ENCODE measurements around the gene SSTR1.

The SSTR1 gene

DNA sequence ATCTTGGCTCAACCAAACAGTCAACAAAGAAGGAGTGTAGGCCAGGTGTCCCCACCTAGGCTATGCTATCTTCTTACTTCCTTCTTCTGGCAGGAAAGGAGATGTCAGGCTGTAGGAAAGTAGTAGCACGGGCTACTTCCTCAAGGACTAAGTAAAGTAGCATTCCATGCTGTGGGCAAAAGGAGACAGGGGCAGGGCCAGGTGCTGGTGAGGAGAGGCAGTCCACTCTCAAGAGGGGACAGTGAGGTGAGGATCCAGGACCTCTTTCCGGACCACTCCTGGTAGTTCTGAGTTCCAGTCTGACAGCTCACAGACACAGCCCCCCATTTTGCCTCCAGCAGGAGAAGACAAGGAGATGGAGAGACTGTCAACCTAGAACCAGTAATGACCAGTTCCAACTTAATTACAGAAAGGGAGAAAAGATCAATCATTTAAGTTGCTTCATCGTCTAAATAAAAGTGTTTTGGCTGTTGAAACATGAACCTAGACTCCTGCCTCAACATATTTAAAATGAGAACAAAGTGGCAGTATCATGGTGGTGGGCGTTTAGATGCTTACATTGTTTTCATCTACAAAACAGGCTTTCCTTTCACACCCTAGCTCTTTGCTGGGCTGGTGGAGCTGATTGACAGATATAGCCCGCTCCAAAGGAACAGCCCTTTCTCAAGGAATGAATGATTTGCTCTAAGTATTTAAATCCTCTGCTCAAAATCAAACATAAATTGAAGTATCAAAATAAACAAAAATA lies 5.1 kb upstream of the SSTR1 start:
- no peak for DNase-seq (ENCODE audit: low read depth)

DNA sequence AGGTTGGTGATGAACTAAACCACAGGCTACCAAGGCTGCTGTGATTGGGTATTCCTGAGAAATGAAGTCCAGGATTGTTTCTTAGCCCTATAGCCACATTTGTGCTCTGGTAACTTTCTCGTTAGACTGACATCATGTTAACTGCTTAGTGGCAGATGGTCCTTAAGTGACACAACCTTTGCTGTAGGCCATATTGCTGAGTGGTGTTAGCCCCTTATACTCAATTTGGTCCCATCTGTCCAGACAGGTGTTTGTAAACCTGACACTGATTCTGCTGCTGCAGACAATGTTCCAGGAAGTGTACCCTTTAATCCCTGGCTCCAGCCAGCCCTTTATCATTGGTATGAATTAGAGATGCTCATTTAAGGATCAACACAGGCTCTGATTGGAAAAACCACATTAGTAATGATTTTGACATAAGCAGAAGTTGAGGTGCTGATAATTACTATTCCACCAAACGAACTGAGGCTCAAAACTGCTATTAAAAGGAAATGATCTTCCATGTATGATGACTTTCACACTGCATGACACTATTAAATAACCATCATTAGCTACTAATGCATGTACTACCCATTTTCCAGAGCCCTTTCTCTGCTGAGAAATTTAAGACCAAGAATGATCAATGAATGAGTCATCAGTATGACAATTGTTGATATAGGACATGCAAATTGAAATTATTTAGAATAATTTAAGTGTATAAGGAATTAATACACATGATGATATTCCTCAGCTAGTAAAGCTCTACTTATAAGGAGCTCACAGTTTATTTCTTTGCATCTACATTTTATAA lies 3.6 kb upstream of the SSTR1 start:
- no peak for DNase-seq (ENCODE audit: low read depth)

DNA sequence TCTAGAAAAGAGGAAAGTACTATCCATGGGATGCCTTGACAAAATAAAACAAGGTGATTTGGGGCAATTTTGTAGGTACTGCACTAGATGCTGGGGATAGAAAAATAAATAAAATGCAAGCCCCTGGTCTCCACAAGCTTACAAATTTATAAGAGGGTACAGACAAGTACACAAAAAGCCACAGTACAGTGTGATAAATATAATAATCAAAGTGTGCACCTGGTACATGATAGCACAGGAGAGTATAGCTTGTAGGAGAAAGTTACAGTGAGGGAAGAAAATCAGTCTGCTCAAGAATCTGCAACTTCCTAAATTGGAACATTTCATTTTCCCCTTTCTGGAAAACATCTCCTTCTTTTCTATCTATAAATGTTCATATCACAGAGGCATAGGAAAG lies 3.0 kb upstream of the SSTR1 start:
- no peak for DNase-seq (ENCODE audit: low read depth)

DNA sequence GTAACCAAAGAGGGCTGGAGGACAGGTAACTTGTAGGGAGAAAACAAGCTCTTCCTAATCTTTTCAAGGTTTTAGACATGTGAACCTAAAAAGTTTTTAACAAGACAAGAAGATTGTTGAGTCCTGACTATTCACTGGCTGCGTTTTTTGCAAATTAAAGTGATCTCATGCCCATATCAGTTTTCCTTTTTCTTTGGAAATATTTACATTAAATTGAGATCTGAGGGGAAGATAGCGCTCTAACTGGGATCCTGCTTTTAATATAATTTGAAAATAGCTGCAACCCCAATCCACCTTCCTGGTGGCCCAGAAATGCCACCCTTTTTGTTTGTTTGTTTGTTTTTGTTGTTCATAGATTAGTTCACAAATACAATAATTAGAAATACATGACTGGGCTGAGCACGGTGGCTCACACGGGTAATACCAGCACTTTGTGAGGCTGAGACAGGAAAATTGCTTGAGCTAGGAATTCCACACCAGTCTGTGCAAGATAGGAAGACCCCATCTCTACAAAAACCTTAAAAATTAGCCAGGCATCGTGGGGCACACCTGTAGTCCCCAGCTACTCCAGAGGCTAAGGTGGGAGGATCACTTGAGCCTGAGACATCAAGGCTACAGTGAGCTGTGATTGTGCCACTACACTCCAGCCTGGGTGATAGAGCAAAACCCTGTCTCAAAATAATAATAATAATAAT lies 2.4 kb upstream of the SSTR1 start:
- DNase-seq (ENCODE audit: low read depth): no peak

DNA sequence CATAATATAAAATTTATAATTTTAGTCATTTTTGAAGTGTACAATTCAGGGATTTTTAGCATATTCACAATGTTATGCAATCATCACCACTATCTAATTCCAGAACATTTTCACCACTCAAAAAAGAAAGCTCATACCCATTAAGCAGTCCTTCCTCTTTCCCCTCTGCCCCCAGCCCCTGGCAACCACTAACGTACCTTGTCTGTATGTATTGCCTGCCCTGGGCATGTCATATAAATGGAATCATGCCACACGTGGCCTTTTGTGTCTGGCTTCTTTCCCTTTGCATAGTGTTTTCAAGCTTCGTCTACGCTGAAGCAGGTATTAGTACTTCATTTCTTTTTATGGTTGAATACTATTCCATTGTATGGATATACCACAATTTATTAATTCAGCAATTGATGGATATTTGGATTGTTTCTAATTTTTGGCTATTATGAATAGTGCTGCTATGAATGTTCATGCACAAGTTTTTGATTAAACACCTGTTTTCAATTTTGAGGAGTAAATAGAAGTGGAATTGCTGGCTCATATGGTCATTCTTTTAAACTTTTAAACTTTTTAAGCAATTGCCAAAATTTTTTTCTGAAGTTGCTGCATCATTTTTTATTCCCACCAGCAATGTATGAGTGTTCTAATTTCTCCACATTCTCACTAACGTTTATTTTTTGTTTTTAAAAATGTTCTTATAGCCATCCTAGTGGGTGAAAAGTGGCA lies 1.6 kb upstream of the SSTR1 start:
- DNase-seq (ENCODE audit: low read depth): no peak

DNA sequence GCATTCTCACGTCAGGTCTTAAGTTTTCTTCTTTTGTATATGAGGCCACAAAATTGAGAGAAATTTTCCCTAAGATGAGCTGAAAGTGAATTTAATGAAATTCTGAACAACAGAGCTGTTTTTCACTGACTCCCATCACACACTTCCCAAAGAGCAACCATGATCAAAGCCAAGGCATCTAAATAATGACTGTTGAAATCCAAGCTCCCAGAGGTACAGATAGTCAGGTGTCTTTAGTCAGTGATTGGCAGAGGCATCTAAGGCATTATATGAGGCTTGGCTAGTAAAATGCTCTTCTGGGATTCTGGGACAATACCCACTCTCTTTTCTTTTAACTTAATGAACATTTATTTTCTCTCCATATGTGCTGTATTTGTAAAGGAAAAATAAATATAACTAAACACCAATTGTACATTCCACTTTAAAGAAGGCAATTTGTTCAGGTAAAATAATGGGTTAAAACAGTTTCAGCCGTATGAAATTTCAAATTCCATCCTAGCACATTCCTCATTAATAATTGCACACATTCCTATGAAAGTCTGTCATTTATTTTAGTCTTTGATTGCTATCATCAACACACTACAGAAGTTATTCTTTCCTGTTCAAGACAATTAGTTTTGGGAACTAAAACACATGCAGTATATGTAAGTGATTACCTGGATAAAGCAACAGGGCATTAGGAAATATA lies 871 bp upstream of the SSTR1 start:
- no peak for DNase-seq (ENCODE audit: low read depth)

DNA sequence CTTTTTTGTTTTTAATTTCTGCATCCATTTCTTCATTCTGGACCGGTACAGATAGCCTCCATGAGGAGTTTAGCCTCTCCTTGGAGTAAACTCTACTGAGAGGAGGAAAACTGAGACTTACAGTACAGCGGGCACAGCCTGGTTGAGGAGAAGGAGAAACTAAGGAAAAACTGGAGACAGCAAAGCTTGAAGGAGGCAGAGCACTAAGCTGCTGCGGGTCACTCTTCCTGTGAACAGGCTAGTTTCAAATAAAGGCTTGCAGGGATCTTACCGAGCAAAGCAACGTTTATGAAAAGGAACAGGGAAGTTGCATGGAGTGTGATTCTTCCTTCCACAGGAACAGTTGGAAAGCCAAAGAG lies 348 bp upstream of the SSTR1 start:
- no peak for DNase-seq (ENCODE audit: low read depth)

DNA sequence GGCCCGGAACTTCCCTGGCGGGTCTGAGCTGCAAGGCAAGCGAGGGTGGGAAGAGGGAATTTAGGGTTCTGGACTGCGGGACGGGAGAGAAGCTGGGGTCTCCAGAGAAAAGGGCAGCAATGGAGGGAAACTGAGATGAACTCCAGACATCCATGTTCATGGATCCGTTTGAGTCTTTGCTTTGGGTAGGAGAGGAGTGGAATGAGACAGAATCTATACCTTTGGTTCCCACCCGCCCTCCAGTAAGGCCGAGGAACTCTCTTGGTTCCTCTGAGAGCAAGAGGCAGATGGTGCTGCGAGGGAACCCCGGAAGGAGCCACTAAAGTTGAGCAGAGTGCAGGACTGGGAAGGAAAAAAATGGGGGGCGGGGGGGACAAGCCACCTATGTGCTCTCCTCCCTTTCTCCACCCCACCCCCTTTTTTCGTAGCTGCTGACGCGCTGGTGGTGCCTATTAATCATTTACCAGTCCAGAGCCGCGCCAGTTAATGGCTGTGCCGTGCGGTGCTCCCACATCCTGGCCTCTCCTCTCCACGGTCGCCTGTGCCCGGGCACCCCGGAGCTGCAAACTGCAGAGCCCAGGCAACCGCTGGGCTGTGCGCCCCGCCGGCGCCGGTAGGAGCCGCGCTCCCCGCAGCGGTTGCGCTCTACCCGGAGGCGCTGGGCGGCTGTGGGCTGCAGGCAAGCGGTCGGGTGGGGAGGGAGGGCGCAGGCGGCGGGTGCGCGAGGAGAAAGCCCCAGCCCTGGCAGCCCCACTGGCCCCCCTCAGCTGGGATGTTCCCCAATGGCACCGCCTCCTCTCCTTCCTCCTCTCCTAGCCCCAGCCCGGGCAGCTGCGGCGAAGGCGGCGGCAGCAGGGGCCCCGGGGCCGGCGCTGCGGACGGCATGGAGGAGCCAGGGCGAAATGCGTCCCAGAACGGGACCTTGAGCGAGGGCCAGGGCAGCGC lies 1.2 kb downstream of the SSTR1 start:
- DNase-seq (ENCODE audit: low read depth): no peak

DNA sequence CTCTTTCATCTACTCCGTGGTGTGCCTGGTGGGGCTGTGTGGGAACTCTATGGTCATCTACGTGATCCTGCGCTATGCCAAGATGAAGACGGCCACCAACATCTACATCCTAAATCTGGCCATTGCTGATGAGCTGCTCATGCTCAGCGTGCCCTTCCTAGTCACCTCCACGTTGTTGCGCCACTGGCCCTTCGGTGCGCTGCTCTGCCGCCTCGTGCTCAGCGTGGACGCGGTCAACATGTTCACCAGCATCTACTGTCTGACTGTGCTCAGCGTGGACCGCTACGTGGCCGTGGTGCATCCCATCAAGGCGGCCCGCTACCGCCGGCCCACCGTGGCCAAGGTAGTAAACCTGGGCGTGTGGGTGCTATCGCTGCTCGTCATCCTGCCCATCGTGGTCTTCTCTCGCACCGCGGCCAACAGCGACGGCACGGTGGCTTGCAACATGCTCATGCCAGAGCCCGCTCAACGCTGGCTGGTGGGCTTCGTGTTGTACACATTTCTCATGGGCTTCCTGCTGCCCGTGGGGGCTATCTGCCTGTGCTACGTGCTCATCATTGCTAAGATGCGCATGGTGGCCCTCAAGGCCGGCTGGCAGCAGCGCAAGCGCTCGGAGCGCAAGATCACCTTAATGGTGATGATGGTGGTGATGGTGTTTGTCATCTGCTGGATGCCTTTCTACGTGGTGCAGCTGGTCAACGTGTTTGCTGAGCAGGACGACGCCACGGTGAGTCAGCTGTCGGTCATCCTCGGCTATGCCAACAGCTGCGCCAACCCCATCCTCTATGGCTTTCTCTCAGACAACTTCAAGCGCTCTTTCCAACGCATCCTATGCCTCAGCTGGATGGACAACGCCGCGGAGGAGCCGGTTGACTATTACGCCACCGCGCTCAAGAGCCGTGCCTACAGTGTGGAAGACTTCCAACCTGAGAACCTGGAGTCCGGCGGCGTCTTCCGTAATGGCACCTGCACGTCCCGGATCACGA lies 2.2 kb downstream of the SSTR1 start:
- no peak for DNase-seq (ENCODE audit: low read depth)

DNA sequence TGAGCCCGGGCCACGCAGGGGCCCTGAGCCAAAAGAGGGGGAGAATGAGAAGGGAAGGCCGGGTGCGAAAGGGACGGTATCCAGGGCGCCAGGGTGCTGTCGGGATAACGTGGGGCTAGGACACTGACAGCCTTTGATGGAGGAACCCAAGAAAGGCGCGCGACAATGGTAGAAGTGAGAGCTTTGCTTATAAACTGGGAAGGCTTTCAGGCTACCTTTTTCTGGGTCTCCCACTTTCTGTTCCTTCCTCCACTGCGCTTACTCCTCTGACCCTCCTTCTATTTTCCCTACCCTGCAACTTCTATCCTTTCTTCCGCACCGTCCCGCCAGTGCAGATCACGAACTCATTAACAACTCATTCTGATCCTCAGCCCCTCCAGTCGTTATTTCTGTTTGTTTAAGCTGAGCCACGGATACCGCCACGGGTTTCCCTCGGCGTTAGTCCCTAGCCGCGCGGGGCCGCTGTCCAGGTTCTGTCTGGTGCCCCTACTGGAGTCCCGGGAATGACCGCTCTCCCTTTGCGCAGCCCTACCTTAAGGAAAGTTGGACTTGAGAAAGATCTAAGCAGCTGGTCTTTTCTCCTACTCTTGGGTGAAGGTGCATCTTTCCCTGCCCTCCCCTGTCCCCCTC lies 3.0 kb downstream of the SSTR1 start:
- no peak for DNase-seq (ENCODE audit: low read depth)

DNA sequence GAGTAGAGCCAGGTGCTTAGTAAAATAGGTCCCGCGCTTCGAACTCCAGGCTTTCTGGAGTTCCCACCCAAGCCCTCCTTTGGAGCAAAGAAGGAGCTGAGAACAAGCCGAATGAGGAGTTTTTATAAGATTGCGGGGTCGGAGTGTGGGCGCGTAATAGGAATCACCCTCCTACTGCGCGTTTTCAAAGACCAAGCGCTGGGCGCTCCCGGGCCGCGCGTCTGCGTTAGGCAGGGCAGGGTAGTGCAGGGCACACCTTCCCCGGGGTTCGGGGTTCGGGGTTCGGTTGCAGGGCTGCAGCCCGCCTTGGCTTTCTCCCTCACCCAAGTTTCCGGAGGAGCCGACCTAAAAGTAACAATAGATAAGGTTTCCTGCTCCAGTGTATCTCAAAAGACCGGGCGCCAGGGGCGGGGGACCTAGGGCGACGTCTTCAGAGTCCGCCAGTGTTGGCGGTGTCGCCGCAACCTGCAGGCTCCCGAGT lies 3.6 kb downstream of the SSTR1 start:
- no peak for DNase-seq (ENCODE audit: low read depth)

DNA sequence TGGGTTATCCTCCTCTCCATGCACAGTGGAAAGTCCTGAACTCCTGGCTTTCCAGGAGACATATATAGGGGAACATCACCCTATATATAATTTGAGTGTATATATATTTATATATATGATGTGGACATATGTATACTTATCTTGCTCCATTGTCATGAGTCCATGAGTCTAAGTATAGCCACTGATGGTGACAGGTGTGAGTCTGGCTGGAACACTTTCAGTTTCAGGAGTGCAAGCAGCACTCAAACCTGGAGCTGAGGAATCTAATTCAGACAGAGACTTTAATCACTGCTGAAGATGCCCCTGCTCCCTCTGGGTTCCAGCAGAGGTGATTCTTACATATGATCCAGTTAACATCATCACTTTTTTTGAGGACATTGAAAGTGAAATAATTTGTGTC lies 4.4 kb downstream of the SSTR1 start:
- DNase-seq (ENCODE audit: low read depth): no peak

DNA sequence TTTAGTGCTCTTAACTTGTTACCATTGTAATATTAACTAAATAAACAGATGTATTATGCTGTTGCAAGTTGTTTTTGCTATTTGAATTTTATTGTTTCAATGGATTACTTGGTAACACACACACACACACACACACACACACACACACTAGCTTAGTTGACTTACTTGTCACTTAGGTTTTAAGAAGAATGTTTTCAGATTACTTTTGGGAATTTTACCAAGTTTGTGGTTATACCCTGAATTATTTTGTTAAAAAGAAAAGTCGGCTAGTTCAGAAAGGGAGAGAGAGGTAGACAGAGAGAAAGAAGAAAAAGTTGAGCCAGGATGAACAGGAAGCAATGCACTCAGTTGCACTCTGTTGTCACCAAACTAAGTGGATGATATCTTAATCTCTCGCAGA lies 5.3 kb downstream of the SSTR1 start:
- no peak for DNase-seq (ENCODE audit: low read depth)

DNA sequence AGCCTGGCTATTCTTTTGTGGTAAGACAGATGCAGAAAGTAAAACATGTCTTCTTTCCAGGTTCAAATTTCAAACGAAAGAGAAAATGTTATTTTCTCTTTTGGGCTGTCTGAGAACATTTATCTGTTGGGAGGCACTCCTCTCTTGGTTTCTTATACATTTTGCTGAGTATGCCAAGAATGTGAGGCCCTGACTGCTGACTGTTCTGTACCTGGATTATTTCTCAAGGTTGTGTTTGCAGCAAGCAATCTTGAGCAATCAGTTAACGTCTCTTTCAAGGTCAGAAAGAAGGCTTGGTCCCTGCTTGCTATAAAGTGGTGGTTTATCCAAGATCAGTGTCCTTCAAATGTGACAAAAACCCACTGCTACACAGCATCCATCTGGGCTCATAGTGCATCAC lies 9.8 kb downstream of the SSTR1 start:
- no peak for DNase-seq (ENCODE audit: low read depth)

DNA sequence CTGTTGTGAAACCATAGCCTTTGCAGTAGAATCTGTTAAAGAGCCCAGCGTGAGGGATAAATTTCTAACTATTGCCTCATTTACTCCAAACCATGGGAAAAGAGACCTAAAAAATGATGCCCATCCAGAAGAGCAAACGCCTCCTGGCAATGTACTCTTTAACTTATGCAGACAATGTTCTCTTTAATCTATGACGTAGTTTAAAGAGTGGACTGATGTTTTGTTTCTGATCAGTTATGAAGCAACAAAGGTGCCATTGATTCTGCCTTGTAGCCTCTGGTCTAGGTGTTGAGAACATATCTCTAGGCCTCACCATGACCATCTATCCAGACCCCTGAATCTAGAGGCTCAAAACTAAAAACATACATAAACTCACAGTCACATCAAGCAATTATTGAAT lies 13.4 kb downstream of the SSTR1 start:
- no peak for DNase-seq (ENCODE audit: low read depth)

DNA sequence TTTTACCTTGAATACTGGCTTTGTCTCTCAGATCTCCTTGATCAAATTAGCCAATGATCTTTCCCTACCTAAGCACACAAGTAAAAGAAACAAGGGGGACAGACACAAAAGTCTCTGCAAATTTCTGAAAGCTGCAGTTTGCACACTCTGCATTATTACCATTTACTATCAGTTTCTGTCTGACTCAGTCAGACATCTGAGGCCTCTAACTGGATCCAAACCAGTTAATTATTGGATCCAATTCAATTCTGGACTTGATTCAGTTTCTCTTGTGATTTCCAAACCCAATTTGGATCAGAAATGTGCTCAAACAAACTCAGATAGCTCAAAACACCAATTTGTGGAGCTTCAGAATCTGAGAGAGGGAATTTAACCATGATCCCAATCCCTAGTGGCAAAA lies 16.6 kb downstream of the SSTR1 start:
- no peak for DNase-seq (ENCODE audit: low read depth)

DNA sequence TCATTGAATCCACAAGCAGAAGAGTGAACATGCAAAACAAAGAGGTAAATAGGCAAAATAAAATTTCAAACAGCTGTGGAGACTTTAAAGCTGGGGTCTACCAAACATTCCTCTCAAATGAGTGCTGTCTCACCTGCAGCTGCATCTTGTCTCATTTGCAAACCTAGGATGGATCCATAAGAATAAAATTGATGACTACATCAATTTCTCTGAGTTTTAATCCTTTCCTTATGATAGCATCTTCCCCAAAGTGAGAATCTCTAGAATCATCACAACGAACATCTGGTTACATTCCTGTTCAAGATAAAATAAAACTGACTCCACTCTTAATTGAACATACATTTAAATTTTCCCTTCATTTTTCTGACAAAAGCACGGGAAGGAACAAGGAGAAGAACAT lies 18.2 kb downstream of the SSTR1 start:
- DNase-seq (ENCODE audit: low read depth): no peak

DNA sequence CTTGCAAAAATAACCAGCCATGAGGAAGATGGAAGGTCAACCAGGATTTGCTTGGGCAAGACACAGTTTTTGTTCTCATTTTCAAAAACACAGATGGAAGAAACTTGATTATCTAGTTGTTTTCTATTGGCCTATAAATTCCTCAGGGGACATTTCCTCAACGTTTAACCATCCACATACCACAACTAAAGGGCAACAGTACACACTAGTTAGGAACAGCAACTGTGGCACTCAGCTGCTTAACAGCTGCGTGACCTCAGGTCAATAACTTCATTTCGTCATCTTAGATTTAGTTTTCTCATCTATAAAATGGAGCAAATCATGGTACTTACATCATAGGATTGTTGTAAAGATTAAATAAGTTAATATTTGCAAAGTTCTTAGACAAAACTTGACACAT lies 18.7 kb downstream of the SSTR1 start:
- no peak for DNase-seq (ENCODE audit: low read depth)

DNA sequence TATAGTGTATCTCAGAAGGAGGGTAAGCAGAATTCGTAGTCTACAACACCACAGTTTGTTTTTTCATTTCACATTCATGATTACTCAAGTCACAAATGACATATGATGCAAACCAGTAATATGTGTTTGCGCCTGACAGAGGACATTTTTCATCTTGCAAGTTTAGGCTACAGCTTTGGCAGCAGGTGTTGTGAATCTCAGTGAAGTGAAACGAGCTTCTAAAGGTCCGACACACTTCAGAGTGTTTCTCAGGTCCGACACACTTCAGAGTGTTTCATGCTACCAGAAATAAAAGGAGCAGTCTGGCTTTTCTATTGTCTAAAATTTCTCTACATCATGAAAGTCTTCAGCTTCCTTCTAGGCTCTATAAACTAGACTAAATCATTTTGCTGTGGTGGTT lies 25.5 kb downstream of the SSTR1 start:
- no peak for DNase-seq (ENCODE audit: low read depth)
